Erythroblast (primary cell): ENCODE measurements around the gene PLCD1.

Source experiments
- DNase-seq, 2 experiments: peaks; one replicate each; lab custom pipeline; 2025; lab: John Stamatoyannopoulos, UW
- GATA1 ChIP-seq: IDR thresholded peaks from 2 replicates; pipeline ENCODE4 v1.6.1; 2011; ENCODE audit warnings: low read depth, mild to moderate bottlenecking, control low read depth, low read length, moderate library complexity
- POLR2A ChIP-seq: IDR thresholded peaks from 2 replicates; pipeline ENCODE4 v1.6.1; 2011; ENCODE audit warnings: mild to moderate bottlenecking, low read length

Gene PLCD1

DNA sequence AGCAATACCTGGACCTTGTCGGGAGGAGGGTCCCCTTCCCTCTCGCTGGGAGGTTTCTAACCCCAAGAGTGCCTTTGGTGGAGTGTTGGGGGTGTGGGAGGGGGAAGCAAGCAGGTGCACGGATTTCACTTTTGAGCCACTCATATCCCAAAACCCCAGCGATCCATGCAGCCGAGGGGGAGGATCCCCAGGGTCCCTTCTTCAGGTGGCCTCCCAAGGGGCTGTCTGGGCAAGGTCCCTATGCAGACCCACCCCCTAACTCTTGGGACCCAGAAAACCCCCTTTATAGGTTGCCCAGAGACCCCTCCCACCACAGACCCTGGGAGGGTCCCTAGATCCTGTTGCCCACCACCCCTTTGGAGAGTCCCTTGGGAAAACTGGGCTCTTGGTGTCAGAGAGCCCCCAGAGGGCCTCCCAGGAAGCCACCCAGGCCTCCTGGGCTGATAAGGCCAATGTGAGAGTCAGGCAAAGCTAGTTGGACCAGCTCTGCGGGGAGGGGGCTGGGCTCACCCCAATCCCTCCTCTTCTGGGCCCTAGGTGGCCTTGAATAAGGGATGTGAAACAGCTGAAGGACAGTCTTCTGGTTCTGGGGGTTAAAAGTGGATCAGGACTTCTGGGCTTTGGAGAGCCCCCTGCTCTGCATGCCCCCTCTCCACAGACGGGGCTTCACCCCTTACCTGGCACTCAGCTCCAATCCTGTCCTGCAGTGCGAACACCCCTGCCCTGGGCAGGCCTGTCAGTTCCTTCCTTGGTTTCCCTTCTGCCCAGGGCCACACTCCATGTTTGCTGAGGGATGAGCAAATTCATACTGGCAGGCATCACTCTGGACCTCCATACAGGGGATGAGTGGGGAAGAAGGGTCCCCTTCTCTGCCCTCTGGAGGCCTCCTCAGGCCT is 932 bp upstream of the PLCD1 start:
- no peak for DNase-seq
- TF ChIP-seq GATA1 (no peak), POLR2A (no peak)

DNA sequence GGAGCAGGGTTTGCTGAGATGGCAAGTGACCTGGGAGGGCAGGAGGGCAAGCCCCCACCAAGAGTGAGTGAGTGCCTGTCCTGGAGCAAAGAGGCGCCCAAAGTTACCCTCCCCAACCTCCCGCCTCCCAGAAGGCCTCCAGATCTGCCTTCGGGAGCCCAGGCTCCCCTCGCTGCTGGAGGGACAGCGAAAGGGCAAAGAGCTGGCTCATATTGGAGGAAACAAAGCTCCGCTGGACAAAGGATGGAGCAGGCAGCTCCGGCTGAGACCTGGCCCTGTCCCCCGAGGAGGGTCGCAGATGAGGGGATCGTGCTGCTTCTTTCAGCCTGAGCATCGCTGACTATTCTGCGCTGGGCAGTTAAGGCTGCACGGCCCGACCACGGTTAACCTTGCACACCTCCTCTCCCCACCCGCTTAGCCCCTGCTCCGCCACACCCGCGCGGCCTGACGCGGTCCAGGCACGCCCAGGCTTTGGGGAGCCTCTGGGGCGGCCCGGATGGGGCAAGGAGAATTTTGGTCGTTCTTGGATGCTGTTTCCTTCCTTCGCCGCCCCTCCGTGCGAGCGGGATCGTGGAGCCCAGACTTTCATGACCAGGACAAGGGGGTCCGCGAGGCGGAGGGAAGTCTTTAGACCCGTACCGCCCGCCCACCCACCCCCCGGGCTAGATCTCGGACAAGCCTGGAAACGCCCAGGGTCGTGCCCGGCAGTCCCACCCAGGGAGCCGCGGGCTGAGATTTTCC is 651 bp downstream of the PLCD1 start:
- no peak for TF ChIP-seq POLR2A
- DNase-seq = no peak

- TF ChIP-seq GATA1 (no peak), POLR2A (no peak)
- no peak for DNase-seq
These were observed 1.7 kb downstream of the PLCD1 start for GRCh38 chr3:38027466-38028465.

- TF ChIP-seq POLR2A (no peak), GATA1 (no peak)
- DNase-seq = no peak
These were observed 2.6 kb downstream of the PLCD1 start for GRCh38 chr3:38026856-38027255.

- no peak for TF ChIP-seq GATA1
- TF ChIP-seq POLR2A = no peak
- no peak for DNase-seq
These were observed 6.3 kb downstream of the PLCD1 start for GRCh38 chr3:38022896-38023709.

DNA sequence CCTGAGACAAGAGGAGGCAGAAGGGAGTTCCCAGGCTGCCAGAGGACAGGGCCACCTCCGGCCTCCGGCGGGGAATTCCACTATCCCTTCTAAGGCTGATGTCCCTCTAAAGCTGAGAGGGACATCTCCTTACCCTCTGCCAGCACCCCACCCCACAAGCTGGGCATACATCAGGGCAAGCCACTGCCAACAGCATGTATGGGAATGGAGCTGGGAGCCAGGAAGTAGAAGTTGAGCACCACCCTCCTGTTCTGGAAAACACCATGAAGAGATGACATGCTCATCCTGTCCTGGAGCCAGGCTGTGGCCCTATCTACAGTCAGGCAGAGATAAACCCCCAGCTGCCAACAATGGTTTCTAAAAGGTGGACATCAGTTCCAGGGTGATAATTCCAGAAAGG is 7.1 kb downstream of the PLCD1 start:
- no peak for TF ChIP-seq POLR2A
- TF ChIP-seq GATA1 = no peak
- no peak for DNase-seq

DNA sequence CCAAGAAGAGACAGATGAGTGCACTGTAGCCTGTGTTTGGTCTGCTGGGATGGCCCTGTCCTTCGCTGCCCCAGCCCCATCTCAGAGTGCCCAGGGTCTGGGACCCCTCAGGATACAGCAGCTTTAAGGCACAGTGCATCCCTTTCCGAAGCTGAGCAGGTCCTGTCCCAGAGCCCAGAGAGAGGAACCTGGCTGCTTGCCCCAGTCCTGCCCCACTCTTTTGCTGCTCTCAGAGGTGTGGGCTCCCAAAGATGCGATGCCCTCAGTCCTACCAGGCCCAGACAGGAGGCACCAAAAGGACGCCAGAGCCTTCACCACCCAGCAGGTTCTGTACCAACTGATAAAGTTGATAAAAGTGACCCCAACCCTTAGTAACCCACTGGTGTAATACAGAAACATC is 8.2 kb downstream of the PLCD1 start:
- DNase-seq = no peak
- TF ChIP-seq GATA1 = no peak
- no peak for TF ChIP-seq POLR2A

- DNase-seq = no peak
- no peak for TF ChIP-seq POLR2A
- TF ChIP-seq GATA1 = no peak
These were observed 9.1 kb downstream of the PLCD1 start for GRCh38 chr3:38020342-38020726.

- TF ChIP-seq POLR2A = no peak
- no peak for DNase-seq
These were observed 9.6 kb downstream of the PLCD1 start for GRCh38 chr3:38019658-38020341.

GRCh38 chr3:38018296-38019266 is 10.9 kb downstream of the PLCD1 start:
- no peak for TF ChIP-seq GATA1
- no peak for TF ChIP-seq POLR2A
- no peak for DNase-seq

GRCh38 chr3:38017445-38018295 is 11.8 kb downstream of the PLCD1 start:
- DNase-seq = no peak
- no peak for TF ChIP-seq GATA1
- no peak for TF ChIP-seq POLR2A
